ENCODE measurements around the gene IL17RA. TPM values are rescaled to one million over a fixed set of nuclear protein-coding genes. Genes with fewer than 3 reads are reported as not detected.

IL17RA gene
- total and polyA plus RNA-seq, 7 experiments from 2014 or later, result 45.8 to 91.8 (median 70.4) TPM

GRCh38 chr22:17046566-17047348 lies 38.0 kb upstream of the IL17RA start:
- no peak for DNase-seq
- Mint-ChIP-seq H3K9me3 (no peaks in the 10 kb centered on the region), H3K27me3 (peaks cover 0 to 6% (median 0%) of the 10 kb centered on the region in 5 donors), H3K27ac (no peak overlapping the region), H3K36me3 (peaks cover 0 to 4% (median 0%) of the 10 kb centered on the region in 5 donors), H3K4me1 (peaks cover 0 to 2% (median 0%) of the 10 kb centered on the region in 7 donors), H3K4me3 (no peak overlapping the region)
- no peaks in the 10 kb centered on the region for H3K27me3 ChIP-seq (ENCODE audit: control insufficient read depth in 2 of 2, insufficient read depth in 2 of 2, low read length in 2 of 2)
- H3K4me1 ChIP-seq (ENCODE audit: control insufficient read depth in 2 of 2, insufficient read depth in 2 of 2, low read length in 2 of 2), result no peaks in the 10 kb centered on the region
- intact Hi-C loops (cut with micrococcal nuclease), result no loop called here
- POLR2A ChIA-PET, result no interaction called here
- H3K4me3 ChIP-seq (ENCODE audit: low read length), result no peak overlapping the region
- CTCF ChIA-PET, result no interaction called here
- H3K36me3 ChIP-seq (ENCODE audit: control insufficient read depth in 2 of 3, insufficient read depth in 3 of 3, low read length in 3 of 3), result no peaks in the 10 kb centered on the region
- H3K9me3 ChIP-seq (ENCODE audit: control insufficient read depth in 2 of 3, low read length in 3 of 3), result no peaks in the 10 kb centered on the region
- H3K27ac ChIP-seq (ENCODE audit: low read depth, low read length), result no peak overlapping the region
- ATAC-seq, result no peak

GRCh38 chr22:17047656-17048055 lies 37.1 kb upstream of the IL17RA start:
- Mint-ChIP-seq H3K36me3 (peaks cover 0 to 4% (median 0%) of the 10 kb centered on the region in 5 donors), H3K27ac (peak overlapping the region in 1 of 9 donors; percentile 32), H3K27me3 (peaks cover 0 to 6% (median 0%) of the 10 kb centered on the region in 5 donors), H3K4me1 (peaks cover 0 to 2% (median 0%) of the 10 kb centered on the region in 7 donors), H3K4me3 (no peak overlapping the region), H3K9me3 (no peaks in the 10 kb centered on the region)
- POLR2A ChIA-PET, result no interaction called here
- intact Hi-C loops (cut with micrococcal nuclease), result no loop called here
- no peak for DNase-seq
- Histone ChIP-seq H3K9me3 (ENCODE audit: control insufficient read depth in 2 of 3, low read length in 3 of 3) (no peaks in the 10 kb centered on the region), H3K36me3 (ENCODE audit: control insufficient read depth in 2 of 3, insufficient read depth in 3 of 3, low read length in 3 of 3) (no peaks in the 10 kb centered on the region), H3K27me3 (ENCODE audit: control insufficient read depth in 2 of 2, insufficient read depth in 2 of 2, low read length in 2 of 2) (no peaks in the 10 kb centered on the region), H3K27ac (ENCODE audit: low read depth, low read length) (no peak overlapping the region), H3K4me3 (ENCODE audit: low read length) (no peak overlapping the region), H3K4me1 (ENCODE audit: control insufficient read depth in 2 of 2, insufficient read depth in 2 of 2, low read length in 2 of 2) (no peaks in the 10 kb centered on the region)
- CTCF ChIA-PET, result no interaction called here
- peak; percentile 16 for ATAC-seq

GRCh38 chr22:17056058-17056457 lies 28.7 kb upstream of the IL17RA start:
- H3K27ac Mint-ChIP-seq, result no peak overlapping the region
- H3K9me3 Mint-ChIP-seq, result no peaks in the 10 kb centered on the region
- DNase-seq (no peak), ATAC-seq (no peak)
- Histone ChIP-seq H3K27me3 (ENCODE audit: control insufficient read depth in 2 of 2, insufficient read depth in 2 of 2, low read length in 2 of 2) (no peaks in the 10 kb centered on the region), H3K4me1 (ENCODE audit: control insufficient read depth in 2 of 2, insufficient read depth in 2 of 2, low read length in 2 of 2) (peaks cover 0 to 4% of the 10 kb centered on the region in 2 donors), H3K27ac (ENCODE audit: low read depth, low read length) (no peak overlapping the region), H3K4me3 (ENCODE audit: low read length) (no peak overlapping the region), H3K9me3 (ENCODE audit: control insufficient read depth in 2 of 3, low read length in 3 of 3) (no peaks in the 10 kb centered on the region), H3K36me3 (ENCODE audit: control insufficient read depth in 2 of 3, insufficient read depth in 3 of 3, low read length in 3 of 3) (no peaks in the 10 kb centered on the region)
- H3K4me1 Mint-ChIP-seq, result peaks cover 0 to 7% (median 5%) of the 10 kb centered on the region in 7 donors
- H3K4me3 Mint-ChIP-seq, result no peak overlapping the region
- POLR2A ChIA-PET, result no interaction called here
- no peaks in the 10 kb centered on the region for H3K36me3 Mint-ChIP-seq
- CTCF ChIA-PET, result no interaction called here
- intact Hi-C loops (cut with micrococcal nuclease), result no loop called here
- H3K27me3 Mint-ChIP-seq, result peaks cover 0 to 15% (median 0%) of the 10 kb centered on the region in 5 donors

GRCh38 chr22:17056807-17057206 lies 28.0 kb upstream of the IL17RA start:
- no peaks in the 10 kb centered on the region for H3K9me3 ChIP-seq (ENCODE audit: control insufficient read depth in 2 of 3, low read length in 3 of 3)
- no peaks in the 10 kb centered on the region for H3K36me3 Mint-ChIP-seq
- H3K4me1 Mint-ChIP-seq, result peaks cover 0 to 7% (median 5%) of the 10 kb centered on the region in 7 donors
- intact Hi-C loops (cut with micrococcal nuclease), result no loop called here
- H3K27me3 ChIP-seq (ENCODE audit: control insufficient read depth in 2 of 2, insufficient read depth in 2 of 2, low read length in 2 of 2), result no peaks in the 10 kb centered on the region
- peaks cover 0 to 4% of the 10 kb centered on the region in 2 donors for H3K4me1 ChIP-seq (ENCODE audit: control insufficient read depth in 2 of 2, insufficient read depth in 2 of 2, low read length in 2 of 2)
- no peaks in the 10 kb centered on the region for H3K36me3 ChIP-seq (ENCODE audit: control insufficient read depth in 2 of 3, insufficient read depth in 3 of 3, low read length in 3 of 3)
- ChIA-PET POLR2A (no interaction called here), CTCF (interaction anchor here (0.6 to 1.5 kb wide), 3 partner anchors 131 to 445 kb away, joined by 3 to 7 read pairs (median 3); no protein-coding TSS in a partner anchor)
- no peak for ATAC-seq
- DNase-seq, result no peak
- no peak overlapping the region for H3K4me3 Mint-ChIP-seq
- no peak overlapping the region for H3K27ac ChIP-seq (ENCODE audit: low read depth, low read length)
- no peak overlapping the region for H3K4me3 ChIP-seq (ENCODE audit: low read length)
- H3K9me3 Mint-ChIP-seq, result no peaks in the 10 kb centered on the region
- H3K27ac Mint-ChIP-seq, result peak overlapping the region in 1 of 9 donors; percentile 23
- H3K27me3 Mint-ChIP-seq, result peaks cover 0 to 14% (median 0%) of the 10 kb centered on the region in 5 donors

- ChIA-PET CTCF (interaction anchor here (0.9 to 1.5 kb wide), 7 partner anchors 115 to 443 kb away, joined by 3 to 7 read pairs (median 4); no protein-coding TSS in a partner anchor), POLR2A (no interaction called here)
- Histone ChIP-seq H3K4me1 (ENCODE audit: control insufficient read depth in 2 of 2, insufficient read depth in 2 of 2, low read length in 2 of 2) (peaks cover 0 to 4% of the 10 kb centered on the region in 2 donors), H3K4me3 (ENCODE audit: low read length) (no peak overlapping the region), H3K9me3 (ENCODE audit: control insufficient read depth in 2 of 3, low read length in 3 of 3) (no peaks in the 10 kb centered on the region), H3K27me3 (ENCODE audit: control insufficient read depth in 2 of 2, insufficient read depth in 2 of 2, low read length in 2 of 2) (no peaks in the 10 kb centered on the region), H3K36me3 (ENCODE audit: control insufficient read depth in 2 of 3, insufficient read depth in 3 of 3, low read length in 3 of 3) (no peaks in the 10 kb centered on the region), H3K27ac (ENCODE audit: low read depth, low read length) (no peak overlapping the region)
- no peaks in the 10 kb centered on the region for H3K36me3 Mint-ChIP-seq
- intact Hi-C loops (cut with micrococcal nuclease), result loop anchor here in 1 of 2 donors (1.0 kb wide), 1 partner anchor 443 kb away; no protein-coding TSS in a partner anchor
- H3K27me3 Mint-ChIP-seq, result peaks cover 0 to 13% (median 0%) of the 10 kb centered on the region in 5 donors
- H3K4me1 Mint-ChIP-seq, result peaks cover 3 to 9% (median 6%) of the 10 kb centered on the region in 7 donors
- DNase-seq (peak in 6 of 9 donors; percentile 13 to 53 (median 41)), ATAC-seq (peak; percentile 69)
- peak overlapping the region in 1 of 9 donors; percentile 50 for H3K27ac Mint-ChIP-seq
- no peaks in the 10 kb centered on the region for H3K9me3 Mint-ChIP-seq
- no peak overlapping the region for H3K4me3 Mint-ChIP-seq
Observed at GRCh38 chr22:17057959-17058814, 26.6 kb upstream of the IL17RA start.

GRCh38 chr22:17060126-17060525 lies 24.7 kb upstream of the IL17RA start:
- Histone ChIP-seq H3K27ac (ENCODE audit: low read depth, low read length) (no peak overlapping the region), H3K4me3 (ENCODE audit: low read length) (no peak overlapping the region), H3K4me1 (ENCODE audit: control insufficient read depth in 2 of 2, insufficient read depth in 2 of 2, low read length in 2 of 2) (peaks cover 0 to 4% of the 10 kb centered on the region in 2 donors), H3K27me3 (ENCODE audit: control insufficient read depth in 2 of 2, insufficient read depth in 2 of 2, low read length in 2 of 2) (no peaks in the 10 kb centered on the region), H3K36me3 (ENCODE audit: control insufficient read depth in 2 of 3, insufficient read depth in 3 of 3, low read length in 3 of 3) (no peaks in the 10 kb centered on the region), H3K9me3 (ENCODE audit: control insufficient read depth in 2 of 3, low read length in 3 of 3) (no peaks in the 10 kb centered on the region)
- Mint-ChIP-seq H3K9me3 (no peaks in the 10 kb centered on the region), H3K4me1 (peaks cover 6 to 17% (median 12%) of the 10 kb centered on the region in 7 donors), H3K27ac (no peak overlapping the region), H3K27me3 (peaks cover 0 to 13% (median 0%) of the 10 kb centered on the region in 5 donors), H3K36me3 (no peaks in the 10 kb centered on the region), H3K4me3 (no peak overlapping the region)
- POLR2A ChIA-PET, result no interaction called here
- CTCF ChIA-PET, result interaction anchor here (0.6 kb wide), 1 partner anchor 218 kb away, joined by 3 read pairs; no protein-coding TSS in a partner anchor
- no peak for ATAC-seq
- no peak for DNase-seq
- intact Hi-C loops (cut with micrococcal nuclease), result no loop called here

Measured in naive thymus-derived CD4-positive, alpha-beta T cell (primary cell).